Neuronal stem cell (in vitro differentiated cells): ENCODE data around the gene LHX2.

Source experiments
- DNase-seq: peaks from one replicate; pipeline ENCODE4 v3.0.0-alpha.2; 2013; ENCODE audit warnings: low spot score
- H2AFZ ChIP-seq: one replicate; pipeline ENCODE4 v1.6.1; 2013; ENCODE audit warnings: mild to moderate bottlenecking, low read length, inconsistent platforms
- H2AK5ac ChIP-seq: 2 replicates; pipeline ENCODE4 v1.6.1; 2013; ENCODE audit warnings: low read depth, mild to moderate bottlenecking, inconsistent platforms, low read length, moderate library complexity, mixed read lengths
- H2BK120ac ChIP-seq: 2 replicates; pipeline ENCODE4 v1.6.1; 2013; ENCODE audit warnings: low read depth, mild to moderate bottlenecking, inconsistent platforms, low read length, moderate library complexity, mixed read lengths
- H2BK12ac ChIP-seq: one replicate; pipeline ENCODE4 v1.6.1; 2013; ENCODE audit warnings: low read length, inconsistent platforms
- H2BK15ac ChIP-seq: 2 replicates; pipeline ENCODE4 v1.6.1; 2013; ENCODE audit warnings: mild to moderate bottlenecking, low read length, inconsistent platforms, mixed read lengths
- H2BK5ac ChIP-seq: one replicate; pipeline ENCODE4 v1.6.1; 2013; ENCODE audit warnings: inconsistent platforms, mild to moderate bottlenecking, low read length, moderate library complexity
- H3K14ac ChIP-seq: one replicate; pipeline ENCODE4 v1.6.1; 2013; ENCODE audit warnings: low read length, inconsistent platforms
- H3K18ac ChIP-seq: 2 replicates; pipeline ENCODE4 v1.6.1; 2013; ENCODE audit warnings: low read length, inconsistent platforms
- H3K23ac ChIP-seq: 2 replicates; pipeline ENCODE4 v1.6.1; 2013; ENCODE audit warnings: low read depth, mild to moderate bottlenecking, mixed read lengths, low read length, inconsistent platforms; ENCODE audit not compliant: poor library complexity
- H3K27ac ChIP-seq: replicated peaks from 3 replicates; pipeline ENCODE4 v1.5.1; 2013; ENCODE audit warnings: low read length, inconsistent platforms
- H3K27me3 ChIP-seq, 3 experiments: 2 replicates each; pipeline ENCODE4 v1.6.1; 2013; ENCODE audit warnings: low read length in 3 of 3, mild to moderate bottlenecking in 2 of 3, inconsistent platforms in 1 of 3, low read depth in 1 of 3, mixed read lengths in 1 of 3, moderate library complexity in 1 of 3; ENCODE audit not compliant: control insufficient read depth in 3 of 3, insufficient read depth in 3 of 3
- H3K36me3 ChIP-seq, 2 donors: replicated peaks in 1 of 2; 2 replicates each; pipeline ENCODE4 v1.6.1; 2013; ENCODE audit warnings: low read length in 2 of 2; ENCODE audit not compliant: control insufficient read depth in 2 of 2, insufficient read depth in 2 of 2
- H3K4ac ChIP-seq: 2 replicates; pipeline ENCODE4 v1.6.1; 2013; ENCODE audit warnings: inconsistent platforms, mild to moderate bottlenecking, low read length, moderate library complexity
- H3K4me1 ChIP-seq, 2 donors: 1 replicate in 1 of 2; 2 replicates in 1 of 2; pipeline ENCODE4 v1.6.1; 2013; ENCODE audit warnings: low read length in 2 of 2, low read depth in 1 of 2; ENCODE audit not compliant: control insufficient read depth in 2 of 2, insufficient read depth in 1 of 2
- H3K4me2 ChIP-seq: one replicate; pipeline ENCODE4 v1.6.1; 2013; ENCODE audit warnings: mild to moderate bottlenecking, low read length, inconsistent platforms; ENCODE audit not compliant: insufficient read depth, poor library complexity, severe bottlenecking
- H3K4me3 ChIP-seq, 2 donors: 2 replicates each; pipeline ENCODE4 v1.5.1; 2013; ENCODE audit warnings: low read length in 2 of 2, mild to moderate bottlenecking in 2 of 2, inconsistent platforms in 1 of 2, moderate library complexity in 1 of 2
- H3K79me1 ChIP-seq: one replicate; pipeline ENCODE4 v1.6.1; 2013; ENCODE audit warnings: low read depth, mild to moderate bottlenecking, inconsistent platforms, low read length, moderate library complexity
- H3K9ac ChIP-seq: one replicate; pipeline ENCODE4 v1.6.1; 2013; ENCODE audit warnings: mild to moderate bottlenecking, low read depth, low read length, inconsistent platforms; ENCODE audit not compliant: poor library complexity
- H3K9me3 ChIP-seq, 2 donors: replicated peaks in 1 of 2; 2 replicates each; pipeline versions ENCODE3 to v1.6.1; 2013; ENCODE audit warnings: low read length in 2 of 2, mild to moderate bottlenecking in 2 of 2, inconsistent platforms in 1 of 2, low read depth in 1 of 2, mixed read lengths in 1 of 2, moderate library complexity in 1 of 2; ENCODE audit not compliant: control insufficient read depth in 2 of 2, insufficient read depth in 1 of 2
- H4K8ac ChIP-seq: one replicate; pipeline ENCODE4 v1.6.1; 2013; ENCODE audit warnings: low read depth, mild to moderate bottlenecking, inconsistent platforms, low read length, moderate library complexity
- H4K91ac ChIP-seq: one replicate; pipeline ENCODE4 v1.6.1; 2013; ENCODE audit warnings: low read length, low read depth, mild to moderate bottlenecking, inconsistent platforms; ENCODE audit not compliant: poor library complexity
- WGBS, 2 donors: extraction: QIAGEN DNeasy Blood & Tissue Kit; methylation state at CpG; one replicate each; pipeline ENCODE4 v1.1.7; 2013; ENCODE audit warnings: missing lambda C conversion rate in 2 of 2, mixed read lengths in 1 of 2; ENCODE audit not compliant: insufficient read length in 2 of 2, insufficient replicate concordance in 1 of 2; ENCODE audit errors: extremely low coverage in 2 of 2; 5-methylcytosine and 5-hydroxymethylcytosine counted together

The LHX2 gene

DNA sequence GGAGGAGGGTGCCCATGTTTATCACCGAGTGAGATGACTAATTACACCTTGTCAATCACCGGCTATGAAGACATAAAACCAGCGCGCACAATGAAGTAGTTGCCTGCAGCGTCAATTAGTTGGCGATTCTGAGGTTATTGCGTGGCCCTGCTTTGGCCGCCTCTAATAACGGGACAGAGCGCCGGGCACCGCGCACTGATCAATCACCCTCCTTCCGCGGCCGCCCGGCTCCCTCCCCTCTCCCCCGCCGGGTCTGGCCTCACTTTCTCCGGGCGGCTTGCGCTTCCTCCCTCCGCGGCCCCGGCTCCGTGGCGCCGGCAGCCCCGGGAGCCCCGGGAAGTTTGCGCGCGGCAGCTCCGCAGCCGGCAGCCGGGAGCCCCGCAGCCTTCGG is 3.3 kb upstream of the LHX2 start:
- peak overlapping the region; percentile 70 for H3K27ac ChIP-seq
- H3K36me3 ChIP-seq = peaks cover 0 to 2% of the 10 kb centered on the region in 2 donors
- peak overlapping the region; percentile 77 for H2BK120ac ChIP-seq
- H2BK15ac ChIP-seq = no peak overlapping the region
- no CpG with 5 or more reads among the region's 38 CpGs for WGBS, 2 donors
- no peak overlapping the region for H4K8ac ChIP-seq
- H3K4me3 ChIP-seq = peak overlapping the region; percentile 13 to 76
- peak overlapping the region; percentile 79 for H2BK5ac ChIP-seq
- H3K9ac ChIP-seq = peak overlapping the region; percentile 89
- peak overlapping the region; percentile 97 for H3K18ac ChIP-seq
- H2AK5ac ChIP-seq = peak overlapping the region; percentile 41
- H3K4ac ChIP-seq = no peak overlapping the region
- peak overlapping the region; percentile 7 for H4K91ac ChIP-seq
- H3K4me1 ChIP-seq = peaks cover 20 to 45% of the 10 kb centered on the region in 2 donors
- no peak overlapping the region for H2BK12ac ChIP-seq
- peaks cover 6% of the 10 kb centered on the region for H3K79me1 ChIP-seq
- peaks cover 0 to 96% (median 6%) of the 10 kb centered on the region in 3 experiments for H3K27me3 ChIP-seq
- no peak for DNase-seq
- H3K23ac ChIP-seq = no peak overlapping the region
- peak overlapping the region; percentile 89 for H2AFZ ChIP-seq
- H3K4me2 ChIP-seq = peak overlapping the region; percentile 92
- peaks cover under 1 to 4% of the 10 kb centered on the region in 2 donors for H3K9me3 ChIP-seq
- no peak overlapping the region for H3K14ac ChIP-seq

DNA sequence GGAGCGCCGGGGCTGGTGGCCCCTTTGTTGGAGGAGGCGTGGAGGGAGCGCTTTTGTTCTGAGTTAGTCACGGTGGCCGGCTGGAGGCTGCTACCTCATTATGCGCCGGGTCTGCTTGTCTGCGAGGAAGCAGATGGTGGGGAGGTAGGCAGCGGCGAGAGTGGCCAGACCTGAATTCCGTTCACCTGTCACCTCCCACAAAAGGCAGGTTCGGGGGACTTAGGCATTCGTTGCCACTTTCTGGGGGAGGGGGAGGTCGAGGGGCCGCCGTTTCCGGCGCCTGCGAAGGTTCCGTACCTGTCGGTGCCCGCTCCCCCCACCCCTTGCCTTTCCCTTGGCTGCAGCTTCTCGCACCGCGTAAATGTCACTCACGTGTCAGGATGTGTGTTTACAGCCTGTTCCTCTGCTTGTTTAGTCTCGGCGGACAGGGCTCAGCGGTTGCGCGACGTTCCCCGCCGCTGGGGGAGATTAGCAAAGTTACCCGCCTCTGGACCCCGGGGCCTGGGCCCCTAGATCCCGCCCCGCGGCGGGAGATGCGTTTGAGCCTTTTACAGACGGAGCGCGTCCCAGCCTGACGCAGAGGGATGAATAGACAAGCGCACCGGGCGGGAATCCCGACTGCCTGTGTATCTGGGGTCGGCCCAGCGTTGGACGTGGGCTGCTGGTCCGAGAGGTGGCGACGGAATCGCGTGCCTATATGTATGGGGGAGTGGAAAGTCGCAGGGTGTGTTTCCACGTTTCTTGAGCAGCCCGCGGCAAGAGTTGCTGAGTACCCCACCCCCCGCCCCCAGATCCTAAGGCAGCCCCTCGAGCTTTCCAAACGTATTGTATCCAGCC is 2.7 kb upstream of the LHX2 start:
- H3K79me1 ChIP-seq = peaks cover 6% of the 10 kb centered on the region
- H2BK120ac ChIP-seq = peak overlapping the region; percentile 77
- WGBS, 2 donors = no CpG with 5 or more reads among the region's 65 CpGs
- H2AFZ ChIP-seq = peak overlapping the region; percentile 89
- peak overlapping the region; percentile 92 for H3K4me2 ChIP-seq
- peak; percentile 78 for DNase-seq
- H3K4me1 ChIP-seq = peaks cover 20 to 42% of the 10 kb centered on the region in 2 donors
- peak overlapping the region; percentile 98 for H3K18ac ChIP-seq
- H2BK5ac ChIP-seq = peak overlapping the region; percentile 79
- no peak overlapping the region for H4K91ac ChIP-seq
- peak overlapping the region; percentile 67 for H2AK5ac ChIP-seq
- no peak overlapping the region for H3K14ac ChIP-seq
- peak overlapping the region; percentile 33 for H2BK12ac ChIP-seq
- H3K27ac ChIP-seq = peak overlapping the region; percentile 70
- peak overlapping the region; percentile 77 for H3K23ac ChIP-seq
- peak overlapping the region; percentile 70 for H4K8ac ChIP-seq
- peaks cover 0 to 4% of the 10 kb centered on the region in 2 donors for H3K36me3 ChIP-seq
- H3K4ac ChIP-seq = no peak overlapping the region
- peaks cover 3 to 4% of the 10 kb centered on the region in 2 donors for H3K9me3 ChIP-seq
- peaks cover 0 to 96% (median 6%) of the 10 kb centered on the region in 3 experiments for H3K27me3 ChIP-seq
- H2BK15ac ChIP-seq = peak overlapping the region; percentile 67
- H3K9ac ChIP-seq = peak overlapping the region; percentile 89
- H3K4me3 ChIP-seq = peak overlapping the region; percentile 13 to 76

DNA sequence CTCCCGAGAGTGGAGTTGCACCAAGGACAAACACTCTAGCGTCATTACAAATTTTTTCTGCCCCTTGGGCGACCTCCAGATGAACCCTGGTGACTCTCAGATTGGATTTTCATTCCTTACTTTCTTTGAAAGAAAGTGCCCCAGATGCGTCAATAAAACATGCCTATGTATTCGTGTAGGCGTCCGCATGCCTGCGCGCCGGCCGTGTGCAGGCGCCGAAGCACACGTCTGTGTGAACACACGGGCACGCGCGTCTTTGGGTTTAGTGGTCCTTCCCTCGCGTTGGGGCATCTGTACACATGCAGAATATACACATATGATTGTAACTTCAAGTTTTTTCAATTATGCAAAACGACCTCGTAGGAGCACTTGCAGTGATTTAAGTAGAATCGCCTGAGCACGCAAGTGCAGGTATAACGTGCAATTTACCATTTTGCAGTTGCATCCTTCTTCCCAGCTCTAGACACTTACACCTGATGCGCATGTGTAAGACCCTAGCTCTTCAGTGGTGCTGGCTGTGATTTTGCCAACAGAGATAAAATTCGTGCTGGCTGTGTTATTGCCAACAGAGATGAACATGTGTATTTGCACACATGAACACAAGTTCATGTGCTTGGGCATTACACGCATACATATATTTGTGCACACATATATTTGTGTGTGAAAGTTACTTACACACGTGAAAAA is 1.9 kb upstream of the LHX2 start:
- peak overlapping the region; percentile 92 for H3K4me2 ChIP-seq
- no peak for DNase-seq
- H3K27ac ChIP-seq = no peak overlapping the region
- WGBS, 2 donors = no CpG with 5 or more reads among the region's 29 CpGs
- no peak overlapping the region for H3K18ac ChIP-seq
- H3K9me3 ChIP-seq = peaks cover 3 to 7% of the 10 kb centered on the region in 2 donors
- no peak overlapping the region for H4K91ac ChIP-seq
- no peak overlapping the region for H2AFZ ChIP-seq
- H3K4me1 ChIP-seq = peaks cover 20 to 37% of the 10 kb centered on the region in 2 donors
- H3K9ac ChIP-seq = peak overlapping the region; percentile 89
- H2BK120ac ChIP-seq = no peak overlapping the region
- H3K23ac ChIP-seq = no peak overlapping the region
- H2BK5ac ChIP-seq = no peak overlapping the region
- H3K27me3 ChIP-seq = peaks cover 0 to 96% (median 6%) of the 10 kb centered on the region in 3 experiments
- peak overlapping the region in 1 of 2 donors; percentile 76 for H3K4me3 ChIP-seq
- peak overlapping the region; percentile 67 for H2AK5ac ChIP-seq
- H2BK12ac ChIP-seq = no peak overlapping the region
- no peak overlapping the region for H2BK15ac ChIP-seq
- no peak overlapping the region for H4K8ac ChIP-seq
- peaks cover 0 to 7% of the 10 kb centered on the region in 2 donors for H3K36me3 ChIP-seq
- H3K79me1 ChIP-seq = peaks cover 6% of the 10 kb centered on the region
- H3K4ac ChIP-seq = no peak overlapping the region
- no peak overlapping the region for H3K14ac ChIP-seq

DNA sequence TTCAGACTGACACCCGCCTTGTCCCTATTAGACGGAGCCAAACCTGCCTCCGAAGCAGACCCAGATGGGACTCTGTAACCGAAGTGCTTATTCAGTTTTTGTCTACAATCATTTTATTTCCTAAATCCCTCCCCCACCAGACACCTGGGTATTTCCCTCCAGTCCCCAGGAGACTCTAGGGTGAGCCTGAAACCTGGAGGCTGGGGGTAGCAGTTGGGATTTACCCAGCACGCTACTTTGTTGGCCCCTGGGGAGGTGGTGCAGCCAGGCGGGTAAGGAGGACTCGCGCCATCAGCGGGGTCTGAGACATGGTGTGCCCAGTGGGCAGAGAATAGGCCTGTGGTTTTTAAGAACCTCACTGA is 1.3 kb upstream of the LHX2 start:
- Histone ChIP-seq H3K18ac (peak overlapping the region; percentile 79), H4K8ac (no peak overlapping the region), H2BK12ac (peak overlapping the region; percentile 75), H3K36me3 (peaks cover 0 to 11% of the 10 kb centered on the region in 2 donors), H3K27me3 (peaks cover 0 to 96% (median 6%) of the 10 kb centered on the region in 3 experiments), H3K4ac (no peak overlapping the region), H3K14ac (no peak overlapping the region), H2AFZ (no peak overlapping the region), H3K9me3 (peaks cover 3 to 10% of the 10 kb centered on the region in 2 donors), H3K79me1 (peaks cover 6% of the 10 kb centered on the region), H3K9ac (no peak overlapping the region), H3K4me3 (no peak overlapping the region), H3K4me1 (peaks cover 20 to 37% of the 10 kb centered on the region in 2 donors), H2BK15ac (peak overlapping the region; percentile 40), H4K91ac (no peak overlapping the region), H2AK5ac (peak overlapping the region; percentile 64), H2BK120ac (no peak overlapping the region), H3K4me2 (peak overlapping the region; percentile 75), H2BK5ac (no peak overlapping the region), H3K23ac (no peak overlapping the region), H3K27ac (no peak overlapping the region)
- no CpG with 5 or more reads among the region's 9 CpGs for WGBS, 2 donors
- DNase-seq = no peak
